HG03159 (cell line): Measurements from ENCODE around the gene SLC7A11.
A peak's percentile ranks its signal among the peaks of the same experiment; 100 is the strongest.

Experiments used
- ATAC-seq: cut with Tn5 transposase; IDR thresholded peaks from one replicate; pipeline ENCODE4 v1.9.1; 2021; ENCODE audit warnings: mild to moderate bottlenecking, moderate library complexity; ENCODE audit not compliant: unreplicated experiment

SLC7A11 gene

DNA sequence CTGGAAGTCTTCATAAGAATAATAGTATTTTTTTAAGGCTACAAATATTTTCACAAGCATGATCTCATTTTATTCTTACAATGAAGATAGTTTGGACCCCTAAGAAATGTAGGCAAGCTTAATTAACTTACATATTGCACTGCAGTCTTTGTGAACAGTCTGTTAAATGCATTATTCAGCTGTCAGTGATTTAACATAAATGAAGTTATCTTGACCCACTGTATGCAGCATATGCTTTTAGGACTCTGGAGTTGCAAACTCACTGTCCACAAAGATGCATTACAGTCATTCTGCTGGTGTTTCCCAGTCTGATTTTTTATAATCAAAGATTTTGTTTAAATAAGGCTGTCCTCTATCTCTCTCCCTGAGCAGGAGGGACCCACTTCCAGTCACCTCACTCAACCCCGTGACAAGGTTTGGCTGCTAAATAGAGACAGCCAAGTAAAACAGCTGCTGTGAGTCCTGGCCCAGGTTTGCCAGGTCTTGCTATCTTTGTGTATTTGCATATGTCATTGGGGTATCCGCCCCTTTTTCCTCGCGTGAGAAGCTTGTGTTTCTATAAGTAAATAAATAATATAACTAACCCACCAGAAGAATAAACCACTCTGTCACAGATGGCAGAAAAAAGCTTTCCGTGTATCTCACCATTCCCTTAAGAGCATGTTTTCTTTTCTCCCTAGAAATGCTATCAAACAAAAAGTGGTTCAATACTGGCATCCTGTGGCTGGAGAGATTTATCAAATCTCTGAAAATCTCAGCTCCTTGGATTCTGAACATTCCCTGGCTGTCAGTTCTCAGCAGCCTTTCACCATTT, 67.0 kb downstream of the SLC7A11 start:
- ATAC-seq: no peak

DNA sequence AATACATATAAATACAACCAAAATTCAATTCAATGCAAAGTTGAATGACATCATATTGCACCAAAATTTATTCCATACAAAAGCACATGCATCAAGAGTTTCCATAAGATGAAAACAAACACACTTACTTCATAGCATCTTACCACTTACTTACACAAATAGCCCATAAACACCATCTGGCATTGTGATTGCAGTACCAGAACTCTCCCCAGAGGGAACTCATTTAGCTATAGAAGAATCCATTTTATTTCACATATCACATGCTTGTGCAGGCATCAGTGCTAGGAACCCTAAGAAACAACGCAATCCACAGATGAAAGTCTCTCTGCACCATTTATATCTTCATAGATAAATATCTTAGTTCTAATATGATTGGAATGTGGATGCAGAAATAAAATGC, 77.9 kb downstream of the SLC7A11 start:
- ATAC-seq: no peak

DNA sequence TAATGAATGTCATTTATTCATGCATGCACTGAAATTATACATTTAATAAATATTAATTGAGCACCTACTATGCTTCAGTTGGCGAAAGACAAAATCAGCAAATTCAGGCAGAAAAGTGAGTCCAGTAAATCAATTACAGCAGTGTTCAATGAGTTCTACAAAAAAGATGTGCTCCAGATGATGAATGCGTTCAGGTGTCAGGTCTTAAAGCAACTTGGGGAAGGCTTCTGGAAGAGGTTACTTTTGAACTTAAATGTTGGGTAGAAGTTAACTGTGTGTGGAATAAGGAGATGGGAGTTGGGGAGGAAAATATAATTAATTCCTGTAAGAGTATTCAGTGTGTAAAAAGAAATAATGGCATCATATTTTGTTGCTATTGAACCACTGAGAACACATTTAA, 79.0 kb downstream of the SLC7A11 start:
- ATAC-seq: no peak

DNA sequence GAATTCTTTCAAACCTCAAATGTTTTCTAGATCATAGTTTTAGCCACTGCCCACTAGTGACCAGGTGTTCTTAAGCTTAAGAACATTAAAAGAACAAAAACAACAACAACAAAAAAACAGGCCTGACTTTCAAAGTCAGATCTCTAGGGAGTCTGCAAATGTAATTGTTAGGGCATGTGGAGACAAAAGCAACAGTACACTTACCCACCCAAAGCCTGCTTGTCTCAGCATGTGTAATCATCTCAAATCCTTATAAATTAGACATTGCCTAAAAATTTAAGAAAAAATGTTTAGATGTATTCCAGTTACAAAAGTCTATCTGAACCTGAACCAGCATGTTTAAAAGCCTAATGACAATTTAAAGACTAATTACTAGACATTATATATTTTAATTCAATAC, 79.9 kb downstream of the SLC7A11 start:
- no peak for ATAC-seq

DNA sequence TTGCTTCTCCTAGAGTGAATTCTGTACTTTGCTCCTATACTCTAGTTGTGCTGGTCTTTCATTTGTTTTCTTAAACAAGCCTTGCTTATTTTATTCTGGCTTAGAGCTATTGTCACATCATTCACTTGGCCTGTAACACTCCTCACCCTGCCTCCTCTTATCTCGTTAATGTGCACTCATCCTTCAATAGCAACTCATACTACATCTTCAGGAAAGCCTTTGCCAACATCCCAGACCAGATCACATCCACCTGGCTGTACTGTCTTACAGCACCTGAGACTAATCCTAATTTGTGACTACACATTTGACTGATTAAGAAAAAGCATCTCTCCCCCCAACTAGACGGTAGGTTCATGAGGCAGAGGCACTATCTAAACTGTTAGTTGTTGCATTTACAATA, 80.8 kb downstream of the SLC7A11 start:
- no peak for ATAC-seq

DNA sequence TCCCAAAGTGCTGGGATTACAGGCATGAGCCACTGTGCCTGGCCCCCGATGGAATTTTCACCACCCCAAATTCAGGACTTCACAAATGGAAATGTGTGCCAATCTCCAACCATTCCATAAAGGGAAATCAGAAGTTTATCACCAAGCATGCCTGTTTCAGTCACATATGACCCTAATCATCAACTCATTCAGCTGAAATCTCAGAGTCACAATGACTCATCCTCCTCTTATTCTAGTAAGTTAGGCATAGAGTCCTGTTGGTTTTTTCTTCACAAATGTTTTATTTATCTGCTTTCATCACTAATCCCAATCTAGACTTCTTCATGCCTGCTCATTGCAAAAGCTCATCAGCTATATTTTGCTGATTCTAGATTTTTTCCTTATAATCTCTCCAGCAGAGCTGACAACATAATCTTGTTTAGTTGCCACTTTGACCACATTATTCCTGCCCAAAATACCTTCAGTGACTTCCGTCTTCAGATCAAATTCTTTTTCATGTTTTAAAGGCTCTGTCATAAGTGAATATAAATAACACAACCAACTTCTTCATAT, 83.3 kb downstream of the SLC7A11 start:
- ATAC-seq: no peak

DNA sequence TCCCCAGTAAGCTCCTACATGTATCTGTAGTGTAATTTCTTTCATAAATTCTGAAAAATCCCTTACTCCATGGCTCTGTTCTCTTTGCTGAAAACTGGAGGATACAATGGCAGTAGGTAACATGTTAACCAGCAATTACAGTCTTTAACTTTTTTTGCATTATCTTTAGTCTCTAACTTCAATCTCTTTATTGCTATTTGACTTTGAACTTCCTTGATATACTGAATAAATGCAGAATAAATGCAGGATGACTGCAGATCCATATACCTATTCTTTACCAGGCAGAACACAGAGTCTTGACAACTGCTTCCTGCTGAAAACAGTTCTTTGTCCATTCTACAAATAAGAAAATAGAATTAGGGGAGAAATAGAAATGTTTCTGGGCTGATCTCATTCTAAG, 101.3 kb downstream of the SLC7A11 start:
- ATAC-seq: no peak

DNA sequence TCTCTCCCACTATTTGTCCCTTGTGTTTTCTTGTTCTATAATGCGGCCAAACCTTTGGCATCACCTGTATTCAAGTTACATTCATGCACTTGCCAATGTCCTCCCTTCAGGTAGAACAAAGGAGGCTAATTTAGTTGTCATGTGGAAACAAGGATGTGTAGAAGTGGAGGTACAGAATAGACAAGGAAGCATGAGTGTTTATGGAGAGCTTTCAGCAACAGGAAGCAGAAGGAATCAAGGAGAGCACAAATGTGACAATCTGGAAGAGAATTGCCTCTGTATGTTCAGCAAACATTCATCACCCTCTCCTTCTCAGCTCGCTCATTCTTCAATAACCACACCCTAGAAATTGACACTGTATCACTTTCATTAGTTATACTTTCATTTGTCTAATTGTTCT, 103.4 kb downstream of the SLC7A11 start:
- no peak for ATAC-seq

DNA sequence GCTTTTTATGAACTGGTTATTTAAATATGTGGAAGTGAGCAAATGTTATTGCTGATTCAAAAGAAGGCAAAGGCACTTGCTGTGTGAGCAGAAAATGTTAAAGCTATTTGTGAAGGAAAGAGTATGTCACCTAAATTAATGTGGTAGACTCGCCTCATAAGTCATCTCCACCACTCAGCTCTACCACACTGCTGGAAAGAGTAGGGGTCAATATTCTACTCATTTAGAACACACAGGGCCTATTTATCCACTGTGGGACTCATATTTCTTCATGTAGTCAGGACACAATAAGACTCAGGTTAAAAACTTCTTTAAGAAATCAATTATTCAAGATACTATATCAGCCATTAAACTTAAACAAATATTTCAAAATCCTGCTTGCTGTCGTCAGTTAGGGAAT, 106.5 kb downstream of the SLC7A11 start:
- no peak for ATAC-seq

DNA sequence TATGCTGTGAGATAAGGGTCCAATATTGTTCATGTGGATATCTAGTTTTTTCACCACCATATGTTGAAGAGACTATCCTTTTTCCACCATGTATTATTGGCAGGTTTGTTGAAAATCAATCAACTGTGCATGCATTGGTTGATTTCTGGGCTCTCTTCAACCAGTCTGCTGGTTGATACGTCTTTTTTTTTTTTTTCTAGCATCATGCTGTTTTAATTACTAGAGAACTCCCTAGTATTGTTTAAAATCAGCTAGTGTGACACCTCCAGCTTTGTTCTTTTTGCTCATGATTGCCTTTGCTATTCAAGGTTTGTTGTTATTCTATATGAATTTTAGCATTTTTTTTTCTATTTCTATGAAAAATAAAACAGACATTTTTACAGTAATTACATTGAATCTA, 123.9 kb downstream of the SLC7A11 start:
- ATAC-seq: no peak

DNA sequence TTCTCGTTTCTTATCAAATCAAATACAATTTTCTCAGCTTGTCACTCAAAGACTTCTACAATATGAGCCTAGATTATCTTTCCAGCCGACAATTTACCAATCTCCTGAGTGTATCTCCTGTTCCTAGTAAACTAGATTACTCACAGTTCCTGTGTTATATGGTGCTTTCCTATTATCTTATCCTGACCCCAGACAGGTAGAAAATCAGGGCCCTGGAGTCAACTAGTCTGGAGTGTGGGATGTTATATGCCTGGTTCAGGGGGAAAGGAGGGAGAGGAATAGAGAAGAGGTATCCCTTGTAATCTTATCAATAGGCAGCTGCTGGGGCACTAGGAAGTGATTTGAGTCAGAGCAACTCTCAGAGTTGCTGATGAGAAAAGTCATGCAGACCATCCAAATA, 127.1 kb downstream of the SLC7A11 start:
- no peak for ATAC-seq

DNA sequence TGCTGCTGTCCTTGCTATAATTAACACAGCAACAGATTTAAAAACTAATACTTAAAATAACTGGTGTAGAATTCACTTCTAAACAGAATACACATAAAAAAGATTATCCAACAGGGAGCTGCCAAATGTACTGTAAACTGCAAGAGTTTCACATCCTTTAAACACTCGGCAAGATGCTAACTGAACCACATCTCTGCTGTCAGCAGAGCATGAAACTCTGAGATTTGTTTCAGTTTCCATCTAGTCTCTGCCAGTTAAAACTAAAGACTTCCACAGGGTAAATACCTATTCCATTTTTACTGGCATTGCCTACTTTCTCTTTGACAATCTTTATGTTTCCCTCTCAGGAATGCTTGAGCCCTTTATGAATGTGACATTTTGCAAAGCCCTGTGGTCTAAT, 127.7 kb downstream of the SLC7A11 start:
- ATAC-seq: peak; percentile 99
